ENCODE results near the gene SAMD4A.

SAMD4A gene

GRCh38 chr14:54589843-54590242, 22.9 kb downstream of the SAMD4A start:
- H3K4me3 ChIP-seq (ENCODE audit: control insufficient read depth, low read depth, low read length) = no peak overlapping the region
- DNase-seq (ENCODE audit: low read depth) = peak; percentile 47
- TF ChIP-seq CTCF (conservative IDR thresholded peaks at IDR 0.05; ENCODE audit: control insufficient read depth, insufficient read depth, low read depth, low read length) = no peak

GRCh38 chr14:54590481-54590880, 23.6 kb downstream of the SAMD4A start:
- no peak for TF ChIP-seq CTCF (conservative IDR thresholded peaks at IDR 0.05; ENCODE audit: control insufficient read depth, insufficient read depth, low read depth, low read length)
- no peak for DNase-seq (ENCODE audit: low read depth)
- H3K4me3 ChIP-seq (ENCODE audit: control insufficient read depth, low read depth, low read length) = no peak overlapping the region

GRCh38 chr14:54591461-54591860, 24.5 kb downstream of the SAMD4A start:
- no peak overlapping the region for H3K4me3 ChIP-seq (ENCODE audit: control insufficient read depth, low read depth, low read length)
- TF ChIP-seq CTCF (conservative IDR thresholded peaks at IDR 0.05; ENCODE audit: control insufficient read depth, insufficient read depth, low read depth, low read length) = no peak
- DNase-seq (ENCODE audit: low read depth) = no peak

GRCh38 chr14:54591866-54592265, 24.9 kb downstream of the SAMD4A start:
- H3K4me3 ChIP-seq (ENCODE audit: control insufficient read depth, low read depth, low read length) = no peak overlapping the region
- no peak for DNase-seq (ENCODE audit: low read depth)
- no peak for TF ChIP-seq CTCF (conservative IDR thresholded peaks at IDR 0.05; ENCODE audit: control insufficient read depth, insufficient read depth, low read depth, low read length)

- DNase-seq (ENCODE audit: low read depth) = peak; percentile 37
- H3K4me3 ChIP-seq (ENCODE audit: control insufficient read depth, low read depth, low read length) = no peak overlapping the region
- TF ChIP-seq CTCF (conservative IDR thresholded peaks at IDR 0.05; ENCODE audit: control insufficient read depth, insufficient read depth, low read depth, low read length) = no peak
Observed at GRCh38 chr14:54593860-54594259, 26.9 kb downstream of the SAMD4A start.

- DNase-seq (ENCODE audit: low read depth) = no peak
- H3K4me3 ChIP-seq (ENCODE audit: control insufficient read depth, low read depth, low read length) = no peak overlapping the region
- TF ChIP-seq CTCF (conservative IDR thresholded peaks at IDR 0.05; ENCODE audit: control insufficient read depth, insufficient read depth, low read depth, low read length) = no peak
Observed at GRCh38 chr14:54594537-54594936, 27.6 kb downstream of the SAMD4A start.

GRCh38 chr14:54597795-54598443, 31.0 kb downstream of the SAMD4A start:
- DNase-seq (ENCODE audit: low read depth) = peak; percentile 63
- H3K4me3 ChIP-seq (ENCODE audit: control insufficient read depth, low read depth, low read length) = no peak overlapping the region
- TF ChIP-seq CTCF (conservative IDR thresholded peaks at IDR 0.05; ENCODE audit: control insufficient read depth, insufficient read depth, low read depth, low read length) = no peak
